Ovary (tissue), 9 donors: ENCODE measurements around the gene C11orf97. TPM values are rescaled to one million over a fixed set of nuclear protein-coding genes. Genes with fewer than 3 reads are reported as not detected.
"Not testable (repeated sequence)": the region's sequence is repeated elsewhere in the genome, so short reads cannot be mapped to it uniquely, and the experiment has no call there.

Experiments used
- DNase-seq, 5 donors: peaks; one replicate each; pipeline ENCODE4 v3.0.0-alpha.2; 2019 to 2020
- H3K27ac ChIP-seq, 2 donors: fragments of 200-600 bp; one replicate each; pipeline versions ENCODE4 v1.5.1 to v1.8.0; 2019 to 2022
- H3K27me3 ChIP-seq: fragments of 200-600 bp; one replicate; pipeline ENCODE4 v1.8.0; 2022
- H3K36me3 ChIP-seq: fragments of 200-600 bp; sonication (generic); one replicate; pipeline ENCODE4 v1.5.1; 2019
- H3K4me1 ChIP-seq: one replicate; pipeline ENCODE4 v1.8.1; 2013; ENCODE audit warnings: mild to moderate bottlenecking, moderate library complexity; ENCODE audit not compliant: insufficient read depth
- H3K4me3 ChIP-seq: fragments of 200-600 bp; sonication (generic); one replicate; pipeline ENCODE4 v1.5.1; 2017
- H3K9me3 ChIP-seq, 2 donors: fragments of 200-600 bp in 1 of 2; sonication (generic) in 1 of 2; one replicate each; pipeline versions ENCODE4 v1.5.1 to v1.8.1; 2013 to 2019; ENCODE audit warnings: mild to moderate bottlenecking in 1 of 2, moderate library complexity in 1 of 2
- CTCF ChIP-seq, 3 donors: fragments of 450-650 bp in 2 of 3; fragments of 200-600 bp in 1 of 3; IDR thresholded peaks; one replicate each; pipeline versions ENCODE4 v1.5.1 to v1.8.0; 2016 to 2022; ENCODE audit warnings: antibody characterized with exemption in 3 of 3, mild to moderate bottlenecking in 1 of 3
- EP300 ChIP-seq: sonication (generic); formaldehyde crosslinking; IDR thresholded peaks from one replicate; pipeline ENCODE4 v1.6.1; 2017; ENCODE audit warnings: antibody characterized with exemption
- POLR2A ChIP-seq: fragments of 450-650 bp; IDR thresholded peaks from one replicate; pipeline ENCODE4 v1.6.1; 2017; ENCODE audit warnings: antibody characterized with exemption, mild to moderate bottlenecking, moderate library complexity
- WGBS, 3 donors: extraction: QIAGEN DNeasy Blood & Tissue Kit in 1 of 3; methylation state at CpG; one replicate each; pipeline versions ENCODE4 v1.1.5 to v1.1.7; 2013 to 2017; 5-methylcytosine and 5-hydroxymethylcytosine counted together
- intact Hi-C, 4 donors: fragments of 100-400 bp; cut with DNase I; formaldehyde crosslinking; loops; one replicate each; pipeline versions ENCODE4 v1.11.0 to v1.15.1; 2022 to 2023
- polyA plus RNA-seq, 2 donors: library from polyadenylated mRNA; stranded (reverse); fragments of 200-250 nt in 1 of 2; fragments of 350-450 nt in 1 of 2; fragmentation: Illumina TruSeq in 1 of 2; extraction: RNeasy Lipid Tissue Mini Kit (QIAGEN cat#74804) in 1 of 2; gene quantifications; one replicate each; pipeline ENCODE4 v1.2.3, GENCODE V29; 2013 to 2014
- total RNA-seq, 7 donors: library from RNA; depleted of rRNA in 2 of 7; stranded (reverse); fragments of >200 nt in 2 of 7; fragmentation: NEBNext Ultra II Directional in 3 of 7; extraction: Animal tissue kit (Norgen Biotek cat#: 25700) in 3 of 7; gene quantifications; one replicate each; pipeline versions ENCODE4 v1.1.0 to v1.2.4, GENCODE V29; 2016 to 2023
- donor health status: DM: no; HTN: no; CAD: no; lungs with moderate emphysema.
- donor health status: DM: no; HTN: no; CAD: no.
- donor health status: Bipolar disorder and iron deficiency.
- donor health status: DM: yes; HTN: yes; CAD: no.
- donor health status: DM: no; HTN: no; CAD: no.
- donor health status: DM: yes; HTN: yes; CAD: no.

The C11orf97 gene
- total and polyA plus RNA-seq, 9 donors, result 0.35 to 14.0 (median 0.39) TPM; not detected in 5

GRCh38 chr11:94546886-94547285 lies 34.6 kb downstream of the C11orf97 start:
- Histone ChIP-seq H3K9me3 (no peaks in the 10 kb centered on the region), H3K36me3 (no peaks in the 10 kb centered on the region), H3K4me1 (peaks cover 17% of the 10 kb centered on the region), H3K27me3 (no peaks in the 10 kb centered on the region), H3K27ac (no peak overlapping the region), H3K4me3 (no peak overlapping the region)
- TF ChIP-seq POLR2A (no peak), CTCF (IDR thresholded peaks at IDR 0.05) (no peak), EP300 (no peak)
- WGBS, 3 donors, result 97 to 100% (median 100%) methylated on average over 1 of the region's 1 CpG
- no peak for DNase-seq
- intact Hi-C loops, result no loop called here

GRCh38 chr11:94549146-94549545 lies 36.9 kb downstream of the C11orf97 start:
- TF ChIP-seq EP300, result no peak
- no peak for TF ChIP-seq POLR2A
- no peak for TF ChIP-seq CTCF (IDR thresholded peaks at IDR 0.05)

GRCh38 chr11:94550513-94550912 lies 38.3 kb downstream of the C11orf97 start:
- H3K36me3 ChIP-seq, result no peaks in the 10 kb centered on the region
- intact Hi-C loops, result no loop called here
- H3K27me3 ChIP-seq, result no peaks in the 10 kb centered on the region
- 73 to 75% (median 74%) methylated on average over 4 of the region's 4 CpGs for WGBS, 3 donors
- no peak for TF ChIP-seq CTCF (IDR thresholded peaks at IDR 0.05)
- TF ChIP-seq POLR2A, result no peak
- no peak for TF ChIP-seq EP300
- H3K4me1 ChIP-seq, result peaks cover 8% of the 10 kb centered on the region
- no peak for DNase-seq
- no peaks in the 10 kb centered on the region for H3K9me3 ChIP-seq
- H3K4me3 ChIP-seq, result no peak overlapping the region
- H3K27ac ChIP-seq, result no peak overlapping the region

More at GRCh38 chr11:94549146-94549545, 36.9 kb downstream of the C11orf97 start:
- intact Hi-C loops, result no loop called here
- 68 to 81% (median 80%) methylated on average over 5 of the region's 5 CpGs for WGBS, 3 donors
- Histone ChIP-seq H3K27me3 (no peaks in the 10 kb centered on the region), H3K9me3 (no peaks in the 10 kb centered on the region), H3K4me1 (peaks cover 14% of the 10 kb centered on the region), H3K36me3 (no peaks in the 10 kb centered on the region), H3K27ac (no peak overlapping the region), H3K4me3 (no peak overlapping the region)
- DNase-seq, result no peak

- H3K36me3 ChIP-seq, result no peaks in the 10 kb centered on the region
- intact Hi-C loops, result no loop called here
- no peak overlapping the region for H3K27ac ChIP-seq
- H3K9me3 ChIP-seq, result no peaks in the 10 kb centered on the region
- H3K4me3 ChIP-seq, result no peak overlapping the region
- no peaks in the 10 kb centered on the region for H3K4me1 ChIP-seq
- 42 to 97% (median 48%) methylated on average over 1 of the region's 1 CpG for WGBS, 3 donors
- TF ChIP-seq CTCF (IDR thresholded peaks at IDR 0.05) (no peak), POLR2A (no peak), EP300 (no peak)
- DNase-seq, result no peak
- H3K27me3 ChIP-seq, result no peaks in the 10 kb centered on the region
These were observed 41.7 kb downstream of the C11orf97 start for GRCh38 chr11:94553938-94554337.

- H3K4me1 ChIP-seq, intact Hi-C loops, H3K4me3 ChIP-seq, DNase-seq, H3K9me3 ChIP-seq, H3K27me3 ChIP-seq, H3K36me3 ChIP-seq, H3K27ac ChIP-seq: not testable (repeated sequence)
- 93 to 94% (median 93%) methylated on average over 8 of the region's 8 CpGs for WGBS, 3 donors
These were observed 43.6 kb downstream of the C11orf97 start for GRCh38 chr11:94555752-94556329.
